BE2C (cell line): Measurements from ENCODE around the gene PDE6G.
A peak's percentile ranks its signal among the peaks of the same experiment; 100 is the strongest.

Source experiments
- DNase-seq: peaks from one replicate; pipeline ENCODE4 v3.0.0-alpha.2; 2020
- H3K27me3 ChIP-seq: fragments of 250-450 bp; sonication (Bioruptor Pico); 2 replicates; pipeline ENCODE4 v1.5.1; 2020; ENCODE audit warnings: mild to moderate bottlenecking
- H3K36me3 ChIP-seq: fragments of 250-450 bp; sonication (Bioruptor Pico); 2 replicates; pipeline ENCODE4 v1.5.1; 2020; ENCODE audit warnings: mild to moderate bottlenecking
- H3K4me1 ChIP-seq: fragments of 250-450 bp; sonication (Bioruptor Pico); 2 replicates; pipeline ENCODE4 v1.5.1; 2020
- H3K4me3 ChIP-seq: 2 replicates; pipeline ENCODE4 v1.5.1; 2011; ENCODE audit warnings: low read depth, low read length
- H3K9me3 ChIP-seq: fragments of 250-450 bp; sonication (Bioruptor Pico); 2 replicates; pipeline ENCODE4 v1.5.1; 2020
- TF ChIP-seq, protein P1 (sequence below): IDR thresholded peaks from 2 replicates; pipeline ENCODE4 v1.5.1; 2012; ENCODE audit warnings: mild to moderate bottlenecking, low read depth, low read length

The PDE6G gene

DNA sequence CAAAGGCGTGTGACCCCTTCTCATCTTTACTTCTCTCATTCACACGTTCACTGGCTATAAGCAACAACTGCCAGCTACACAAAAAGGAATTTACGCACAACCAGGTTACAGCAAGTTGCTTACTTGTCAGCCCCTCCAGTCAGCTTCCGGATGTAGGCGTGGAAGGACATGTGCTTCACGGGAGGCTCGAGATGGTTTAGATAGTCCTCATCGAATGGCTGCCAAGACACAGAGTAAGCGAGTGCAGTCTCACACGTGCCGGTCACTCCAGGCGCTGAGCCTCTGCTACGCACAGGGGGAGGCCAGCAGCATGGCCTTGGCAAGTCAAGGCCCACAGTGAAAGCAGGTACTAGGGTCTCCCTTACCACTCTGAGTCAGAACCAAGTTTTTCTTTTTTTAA is 47.7 kb downstream of the PDE6G start:
- H3K4me3 ChIP-seq: no peak overlapping the region
- TF ChIP-seq, protein P1, sequence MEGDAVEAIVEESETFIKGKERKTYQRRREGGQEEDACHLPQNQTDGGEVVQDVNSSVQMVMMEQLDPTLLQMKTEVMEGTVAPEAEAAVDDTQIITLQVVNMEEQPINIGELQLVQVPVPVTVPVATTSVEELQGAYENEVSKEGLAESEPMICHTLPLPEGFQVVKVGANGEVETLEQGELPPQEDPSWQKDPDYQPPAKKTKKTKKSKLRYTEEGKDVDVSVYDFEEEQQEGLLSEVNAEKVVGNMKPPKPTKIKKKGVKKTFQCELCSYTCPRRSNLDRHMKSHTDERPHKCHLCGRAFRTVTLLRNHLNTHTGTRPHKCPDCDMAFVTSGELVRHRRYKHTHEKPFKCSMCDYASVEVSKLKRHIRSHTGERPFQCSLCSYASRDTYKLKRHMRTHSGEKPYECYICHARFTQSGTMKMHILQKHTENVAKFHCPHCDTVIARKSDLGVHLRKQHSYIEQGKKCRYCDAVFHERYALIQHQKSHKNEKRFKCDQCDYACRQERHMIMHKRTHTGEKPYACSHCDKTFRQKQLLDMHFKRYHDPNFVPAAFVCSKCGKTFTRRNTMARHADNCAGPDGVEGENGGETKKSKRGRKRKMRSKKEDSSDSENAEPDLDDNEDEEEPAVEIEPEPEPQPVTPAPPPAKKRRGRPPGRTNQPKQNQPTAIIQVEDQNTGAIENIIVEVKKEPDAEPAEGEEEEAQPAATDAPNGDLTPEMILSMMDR: no peak

DNA sequence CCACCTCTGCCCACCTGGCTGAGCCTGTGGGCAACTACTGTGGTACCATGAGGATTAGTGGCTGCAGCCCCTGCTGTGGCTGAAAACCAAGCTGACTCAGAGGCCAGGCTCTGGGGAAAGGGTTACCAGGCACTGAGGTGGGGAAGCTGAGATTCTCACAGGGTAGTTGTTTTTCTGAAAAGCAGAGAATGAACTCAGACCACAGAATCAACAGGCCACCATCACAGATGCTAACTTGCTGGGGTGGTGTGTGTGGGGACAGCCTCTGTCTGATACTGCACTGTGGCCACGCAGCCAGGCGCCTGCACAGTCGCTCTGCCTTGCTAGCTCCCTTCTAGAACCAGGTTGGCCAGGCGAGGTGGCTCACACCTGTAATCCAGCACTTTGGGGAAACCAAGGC is 48.3 kb downstream of the PDE6G start:
- TF ChIP-seq, protein P1: no peak
- no peaks in the 10 kb centered on the region for H3K4me1 ChIP-seq

More for the DNA sequence above, 47.7 kb downstream of the PDE6G start:
- H3K36me3 ChIP-seq: peaks cover 72% of the 10 kb centered on the region
- DNase-seq: no peak
- no peaks in the 10 kb centered on the region for H3K4me1 ChIP-seq
- no peaks in the 10 kb centered on the region for H3K9me3 ChIP-seq
- H3K27me3 ChIP-seq: no peaks in the 10 kb centered on the region

GRCh38 chr17:81607431-81607830 is 48.9 kb downstream of the PDE6G start:
- H3K4me3 ChIP-seq: no peak overlapping the region
- no peaks in the 10 kb centered on the region for H3K27me3 ChIP-seq
- H3K4me1 ChIP-seq: no peaks in the 10 kb centered on the region
- peaks cover 67% of the 10 kb centered on the region for H3K36me3 ChIP-seq
- no peak for DNase-seq
- TF ChIP-seq, protein P1: no peak
- no peaks in the 10 kb centered on the region for H3K9me3 ChIP-seq

More for the DNA sequence above, 48.3 kb downstream of the PDE6G start:
- no peaks in the 10 kb centered on the region for H3K27me3 ChIP-seq
- no peak overlapping the region for H3K4me3 ChIP-seq
- no peak for DNase-seq
- H3K9me3 ChIP-seq: no peaks in the 10 kb centered on the region
- H3K36me3 ChIP-seq: peaks cover 69% of the 10 kb centered on the region

DNA sequence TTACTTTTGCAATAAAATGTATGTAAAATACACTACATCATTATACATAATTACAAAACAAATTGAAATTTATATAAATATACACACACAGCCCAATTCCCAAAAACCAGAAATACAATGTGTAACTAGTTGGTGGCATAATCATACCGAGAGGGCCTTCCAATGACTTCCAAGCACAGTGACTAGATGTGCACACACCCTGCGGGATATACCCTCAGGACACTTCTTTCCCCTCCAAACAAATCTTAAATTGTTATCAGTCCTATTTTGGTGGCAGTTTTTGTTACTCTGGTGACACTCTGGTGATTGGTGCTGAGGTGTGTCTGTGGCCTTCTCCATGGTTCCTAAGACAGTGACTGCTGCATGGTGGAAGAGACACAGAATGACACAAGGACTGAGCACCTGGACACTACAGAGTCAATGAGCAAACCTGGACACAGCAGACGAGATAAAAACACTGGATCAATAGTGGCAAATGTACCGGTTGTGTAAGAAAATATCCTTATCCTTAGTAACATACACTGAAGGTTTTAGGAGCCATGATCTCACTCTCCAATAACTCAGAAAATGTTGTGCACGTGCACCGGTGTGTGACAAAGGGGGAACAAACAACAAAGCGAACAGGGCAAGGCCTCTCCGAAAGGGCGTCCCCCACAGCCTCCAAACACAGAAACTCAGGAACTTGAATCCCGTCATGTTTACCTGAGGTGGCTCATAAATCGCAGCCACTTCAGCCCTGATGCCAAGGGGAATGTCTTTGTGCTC is 52.3 kb downstream of the PDE6G start:
- no peak for DNase-seq
- TF ChIP-seq, protein P1: no peak
- Histone ChIP-seq H3K27me3 (no peaks in the 10 kb centered on the region), H3K4me1 (peaks cover 4% of the 10 kb centered on the region; the same call in 1 of the 2 replicates), H3K9me3 (no peaks in the 10 kb centered on the region), H3K36me3 (peaks cover 60% of the 10 kb centered on the region), H3K4me3 (no peak overlapping the region)

DNA sequence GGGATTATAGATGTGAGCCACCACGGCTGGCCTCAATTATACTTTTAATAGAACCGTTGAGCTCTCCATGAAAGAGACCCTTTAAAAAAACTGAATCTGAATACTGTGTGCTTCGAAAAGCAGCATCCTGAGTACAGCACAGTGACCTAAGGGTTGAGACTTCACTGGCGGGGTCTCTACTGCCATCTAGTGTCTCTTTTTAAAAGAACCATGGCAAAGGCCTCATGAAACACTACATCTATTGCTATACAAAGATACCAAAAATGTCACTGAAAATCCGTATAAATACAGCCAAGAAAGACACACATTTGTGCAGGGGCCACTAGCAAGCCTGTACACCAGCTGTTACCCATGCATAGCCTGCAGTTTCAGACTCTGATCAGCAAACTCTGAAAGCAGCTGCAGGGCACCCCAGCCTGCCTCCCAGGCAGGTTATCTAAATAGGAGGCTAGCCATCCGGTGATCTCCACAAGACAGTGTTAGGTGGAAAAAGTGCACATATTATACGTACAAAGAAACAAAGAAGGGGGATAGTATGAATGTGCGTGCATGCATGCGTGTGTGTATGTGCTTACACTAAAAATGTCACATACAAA is 54.7 kb downstream of the PDE6G start:
- H3K36me3 ChIP-seq: peaks cover 58% of the 10 kb centered on the region
- TF ChIP-seq, protein P1: peak; percentile 91

More for the DNA sequence above, 54.7 kb downstream of the PDE6G start:
- H3K27me3 ChIP-seq: no peaks in the 10 kb centered on the region
- H3K4me3 ChIP-seq: no peak overlapping the region
- peaks cover 4% of the 10 kb centered on the region; the same call in 1 of the 2 replicates for H3K4me1 ChIP-seq
- no peaks in the 10 kb centered on the region for H3K9me3 ChIP-seq
- DNase-seq: peak; percentile 52
